WERI-Rb-1 (cell line): ENCODE data around the gene EFTUD2.

Source experiments
- DNase-seq: peaks from one replicate; pipeline ENCODE4 v3.0.0-alpha.2; 2020
- H3K27ac ChIP-seq: fragments of 250-450 bp; sonication (Bioruptor Pico); 2 replicates; pipeline ENCODE4 v1.5.1; 2020; ENCODE audit warnings: mild to moderate bottlenecking, moderate library complexity
- H3K27me3 ChIP-seq: fragments of 250-450 bp; sonication (Bioruptor Pico); 2 replicates; pipeline ENCODE4 v1.5.1; 2021; ENCODE audit warnings: mild to moderate bottlenecking, low read depth, moderate library complexity; ENCODE audit not compliant: insufficient read depth, severe bottlenecking
- H3K36me3 ChIP-seq: fragments of 250-450 bp; sonication (Bioruptor Pico); 2 replicates; pipeline ENCODE4 v1.5.1; 2020; ENCODE audit warnings: mild to moderate bottlenecking, moderate library complexity
- H3K4me3 ChIP-seq: 2 replicates; pipeline ENCODE4 v1.5.1; 2011; ENCODE audit warnings: low read depth, mild to moderate bottlenecking, control low read depth, low read length
- H3K9me3 ChIP-seq: fragments of 250-450 bp; sonication (Bioruptor Pico); 2 replicates; pipeline ENCODE4 v1.5.1; 2021; ENCODE audit warnings: mild to moderate bottlenecking, moderate library complexity; ENCODE audit not compliant: severe bottlenecking
- TF ChIP-seq, protein P1 (sequence below): IDR thresholded peaks from 2 replicates; pipeline ENCODE4 v1.5.1; 2011; ENCODE audit warnings: low read depth, mild to moderate bottlenecking, control low read depth, inconsistent platforms, low read length

The EFTUD2 gene

DNA sequence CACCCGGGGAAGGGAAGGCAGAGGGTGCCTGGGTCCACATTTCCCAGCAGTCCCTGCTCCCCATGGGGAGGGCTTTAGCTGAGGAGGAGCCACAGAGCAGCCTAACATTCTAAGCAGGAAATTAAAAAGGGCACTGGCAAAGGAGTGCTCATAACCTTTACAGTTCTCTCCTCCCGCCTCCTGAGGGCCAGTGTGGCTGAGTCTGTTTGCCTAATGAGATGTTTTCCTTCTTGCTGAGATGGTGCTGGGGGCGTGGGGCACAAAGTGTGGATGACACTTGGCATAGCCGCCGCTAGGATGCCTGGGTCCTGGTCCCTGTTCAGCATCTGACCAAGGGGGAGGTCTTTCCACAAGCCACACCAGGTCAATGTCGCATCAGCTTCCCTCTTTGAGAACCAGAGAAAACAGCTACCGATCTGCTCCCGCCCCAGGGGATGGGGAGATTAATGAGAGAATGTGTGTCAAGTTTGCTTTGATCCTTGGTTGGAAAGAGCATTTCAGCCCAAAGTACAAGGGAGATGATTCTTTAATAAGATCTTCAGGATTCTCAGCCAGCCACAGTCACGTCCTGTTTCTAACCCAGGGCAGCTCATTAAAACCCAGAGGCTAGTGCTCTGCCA is 42.6 kb upstream of the EFTUD2 start:
- Histone ChIP-seq H3K9me3 (no peaks in the 10 kb centered on the region), H3K27me3 (no peaks in the 10 kb centered on the region), H3K36me3 (peaks cover 87% of the 10 kb centered on the region), H3K4me3 (no peak overlapping the region), H3K27ac (no peak overlapping the region)
- no peak for DNase-seq
- TF ChIP-seq, protein P1, sequence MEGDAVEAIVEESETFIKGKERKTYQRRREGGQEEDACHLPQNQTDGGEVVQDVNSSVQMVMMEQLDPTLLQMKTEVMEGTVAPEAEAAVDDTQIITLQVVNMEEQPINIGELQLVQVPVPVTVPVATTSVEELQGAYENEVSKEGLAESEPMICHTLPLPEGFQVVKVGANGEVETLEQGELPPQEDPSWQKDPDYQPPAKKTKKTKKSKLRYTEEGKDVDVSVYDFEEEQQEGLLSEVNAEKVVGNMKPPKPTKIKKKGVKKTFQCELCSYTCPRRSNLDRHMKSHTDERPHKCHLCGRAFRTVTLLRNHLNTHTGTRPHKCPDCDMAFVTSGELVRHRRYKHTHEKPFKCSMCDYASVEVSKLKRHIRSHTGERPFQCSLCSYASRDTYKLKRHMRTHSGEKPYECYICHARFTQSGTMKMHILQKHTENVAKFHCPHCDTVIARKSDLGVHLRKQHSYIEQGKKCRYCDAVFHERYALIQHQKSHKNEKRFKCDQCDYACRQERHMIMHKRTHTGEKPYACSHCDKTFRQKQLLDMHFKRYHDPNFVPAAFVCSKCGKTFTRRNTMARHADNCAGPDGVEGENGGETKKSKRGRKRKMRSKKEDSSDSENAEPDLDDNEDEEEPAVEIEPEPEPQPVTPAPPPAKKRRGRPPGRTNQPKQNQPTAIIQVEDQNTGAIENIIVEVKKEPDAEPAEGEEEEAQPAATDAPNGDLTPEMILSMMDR, result no peak

DNA sequence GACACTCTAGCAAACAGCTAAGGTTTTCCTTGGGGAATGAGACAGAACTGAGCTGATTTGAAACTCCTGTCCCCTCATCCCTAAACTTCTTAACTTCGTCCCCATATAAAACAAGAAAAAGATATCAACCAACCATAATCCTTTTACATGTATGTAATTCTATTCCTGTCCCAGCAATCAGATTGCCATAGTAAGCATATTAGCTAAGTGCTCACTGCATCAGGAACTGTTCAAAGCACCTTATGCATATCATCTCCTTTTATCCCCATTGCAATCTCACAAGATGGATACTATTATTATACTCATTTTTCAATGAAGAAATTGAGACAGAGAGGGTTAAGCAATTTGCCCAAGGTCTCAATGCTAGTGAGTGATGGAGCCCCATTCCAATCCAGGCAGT is 41.5 kb upstream of the EFTUD2 start:
- Histone ChIP-seq H3K36me3 (peaks cover 88% of the 10 kb centered on the region), H3K27ac (no peak overlapping the region), H3K9me3 (no peaks in the 10 kb centered on the region), H3K4me3 (no peak overlapping the region), H3K27me3 (no peaks in the 10 kb centered on the region)
- TF ChIP-seq, protein P1, result no peak
- DNase-seq, result no peak

DNA sequence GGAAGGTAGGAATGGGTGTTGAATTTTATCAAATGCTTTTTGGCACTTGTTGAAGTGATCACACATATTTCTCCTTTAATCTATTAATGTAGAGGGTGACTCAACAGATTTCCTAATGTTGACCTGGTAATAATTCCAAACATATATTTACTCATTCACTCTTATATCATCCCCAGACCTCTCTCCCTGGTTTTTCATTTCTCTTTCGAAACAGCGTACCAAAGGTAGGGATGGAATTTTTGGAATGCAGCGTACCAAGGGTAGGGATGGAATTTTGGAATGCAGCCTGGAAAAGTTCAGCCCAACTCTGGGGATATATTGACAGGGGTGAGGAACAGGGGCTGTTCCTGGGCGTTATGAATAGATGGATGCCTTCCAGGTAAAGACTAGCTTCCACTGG is 41.1 kb upstream of the EFTUD2 start:
- H3K4me3 ChIP-seq, result no peak overlapping the region
- no peak for DNase-seq

DNA sequence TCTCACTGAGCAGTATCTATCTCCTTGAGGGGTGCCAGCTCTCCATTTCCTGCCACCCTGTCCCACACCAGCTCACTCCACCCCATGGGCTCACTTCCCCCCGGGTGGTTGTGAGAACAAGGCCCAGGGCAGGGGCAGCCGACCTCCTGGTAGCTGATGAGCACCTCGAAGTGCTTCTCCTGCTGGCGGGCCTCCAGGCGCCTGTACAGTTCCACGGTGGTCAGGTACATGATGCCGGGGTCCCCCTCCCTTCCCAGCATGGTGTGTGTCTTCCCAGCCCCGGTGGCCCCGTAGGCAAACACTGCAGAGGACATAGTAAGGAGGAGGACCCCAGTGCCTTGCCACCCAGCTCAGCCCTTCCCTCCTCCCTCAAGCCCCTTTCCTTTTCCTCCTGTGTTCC is 35.9 kb upstream of the EFTUD2 start:
- Histone ChIP-seq H3K9me3 (no peaks in the 10 kb centered on the region), H3K4me3 (no peak overlapping the region), H3K36me3 (peaks cover 95% of the 10 kb centered on the region), H3K27me3 (no peaks in the 10 kb centered on the region), H3K27ac (no peak overlapping the region)
- TF ChIP-seq, protein P1, result no peak
- DNase-seq, result no peak

More for the DNA sequence above, 41.1 kb upstream of the EFTUD2 start:
- peaks cover 90% of the 10 kb centered on the region for H3K36me3 ChIP-seq
- H3K27ac ChIP-seq, result no peak overlapping the region
- H3K27me3 ChIP-seq, result no peaks in the 10 kb centered on the region
- no peaks in the 10 kb centered on the region for H3K9me3 ChIP-seq
- TF ChIP-seq, protein P1, result no peak

DNA sequence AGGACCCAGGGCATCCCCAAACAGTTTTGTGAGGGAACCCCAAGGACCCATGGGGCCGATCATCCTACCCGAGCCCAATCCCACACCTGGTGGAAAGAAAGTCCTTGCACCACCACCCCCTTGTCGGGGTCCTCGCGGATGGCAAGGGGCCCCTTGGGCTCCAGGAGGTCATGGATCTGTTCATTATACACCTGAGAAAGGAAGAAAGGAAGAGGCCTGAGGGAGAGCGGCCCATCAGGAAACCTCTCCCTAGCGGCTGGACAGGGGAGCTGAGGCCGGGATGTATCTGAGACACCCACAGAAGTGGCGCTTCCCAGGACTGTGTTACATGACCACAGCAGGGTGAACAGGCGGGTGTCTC is 35.5 kb upstream of the EFTUD2 start:
- no peaks in the 10 kb centered on the region for H3K27me3 ChIP-seq
- no peaks in the 10 kb centered on the region for H3K9me3 ChIP-seq
- no peak for DNase-seq
- peaks cover 95% of the 10 kb centered on the region for H3K36me3 ChIP-seq
- no peak overlapping the region for H3K4me3 ChIP-seq
- no peak overlapping the region for H3K27ac ChIP-seq
- TF ChIP-seq, protein P1, result no peak
